ENCODE data around the gene PTPRH. TPM values are rescaled to one million over a fixed set of nuclear protein-coding genes. Genes with fewer than 3 reads are reported as not detected.
A peak's percentile ranks its signal among the peaks of the same experiment; 100 is the strongest.

The PTPRH gene
- total and polyA plus RNA-seq, 9 of the 15 experiments (the other 6 are each of a cell fraction or from before 2014, with no cell fraction given): 0.87 to 34.3 (median 22.7) TPM

DNA sequence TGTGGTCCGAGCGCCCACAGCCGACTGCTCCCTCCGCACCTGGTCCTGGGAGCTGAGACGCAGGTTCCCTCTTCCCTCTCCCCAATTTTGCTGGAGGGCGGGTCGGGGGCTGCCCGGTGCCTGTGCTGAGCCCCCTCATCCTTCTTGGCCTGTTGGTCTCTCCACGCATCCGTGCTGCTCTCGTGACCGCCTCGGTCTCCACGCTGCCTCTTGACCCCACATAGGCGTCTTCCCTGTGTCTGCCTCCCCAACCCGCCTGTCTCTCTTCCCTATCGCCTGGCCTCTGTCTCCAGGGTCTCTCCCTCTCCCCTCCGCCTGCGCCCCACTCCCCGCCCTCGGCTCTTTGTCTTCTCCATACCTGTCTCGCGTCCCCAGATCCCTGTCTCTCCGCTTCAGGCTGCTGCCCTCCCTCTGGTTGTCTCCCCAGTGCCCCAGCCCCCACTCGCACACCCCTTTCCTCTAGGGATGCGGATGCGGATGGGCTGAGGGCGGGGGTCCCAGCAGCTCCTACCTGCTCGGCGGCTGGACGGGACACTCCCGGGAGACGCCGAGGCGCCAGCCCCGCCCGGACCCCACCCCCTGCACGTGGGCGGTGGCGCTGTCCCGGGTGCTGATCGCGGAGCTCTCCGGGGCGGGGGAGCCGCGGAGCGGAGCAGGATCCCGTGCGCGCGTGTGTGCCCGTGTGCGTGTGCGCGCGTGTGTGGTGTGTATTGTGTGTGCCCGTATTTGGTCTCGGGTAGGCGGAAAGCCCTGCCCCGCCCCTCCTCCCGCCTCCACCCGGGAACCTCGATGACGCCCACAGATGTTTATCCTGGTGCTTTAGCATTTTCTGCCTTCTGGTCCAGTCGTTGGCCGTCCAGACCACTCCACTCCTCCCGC lies 29.5 kb downstream of the PTPRH start, which contains the start of gene SYT5 (continued):
- TF ChIP-seq, protein P1, sequence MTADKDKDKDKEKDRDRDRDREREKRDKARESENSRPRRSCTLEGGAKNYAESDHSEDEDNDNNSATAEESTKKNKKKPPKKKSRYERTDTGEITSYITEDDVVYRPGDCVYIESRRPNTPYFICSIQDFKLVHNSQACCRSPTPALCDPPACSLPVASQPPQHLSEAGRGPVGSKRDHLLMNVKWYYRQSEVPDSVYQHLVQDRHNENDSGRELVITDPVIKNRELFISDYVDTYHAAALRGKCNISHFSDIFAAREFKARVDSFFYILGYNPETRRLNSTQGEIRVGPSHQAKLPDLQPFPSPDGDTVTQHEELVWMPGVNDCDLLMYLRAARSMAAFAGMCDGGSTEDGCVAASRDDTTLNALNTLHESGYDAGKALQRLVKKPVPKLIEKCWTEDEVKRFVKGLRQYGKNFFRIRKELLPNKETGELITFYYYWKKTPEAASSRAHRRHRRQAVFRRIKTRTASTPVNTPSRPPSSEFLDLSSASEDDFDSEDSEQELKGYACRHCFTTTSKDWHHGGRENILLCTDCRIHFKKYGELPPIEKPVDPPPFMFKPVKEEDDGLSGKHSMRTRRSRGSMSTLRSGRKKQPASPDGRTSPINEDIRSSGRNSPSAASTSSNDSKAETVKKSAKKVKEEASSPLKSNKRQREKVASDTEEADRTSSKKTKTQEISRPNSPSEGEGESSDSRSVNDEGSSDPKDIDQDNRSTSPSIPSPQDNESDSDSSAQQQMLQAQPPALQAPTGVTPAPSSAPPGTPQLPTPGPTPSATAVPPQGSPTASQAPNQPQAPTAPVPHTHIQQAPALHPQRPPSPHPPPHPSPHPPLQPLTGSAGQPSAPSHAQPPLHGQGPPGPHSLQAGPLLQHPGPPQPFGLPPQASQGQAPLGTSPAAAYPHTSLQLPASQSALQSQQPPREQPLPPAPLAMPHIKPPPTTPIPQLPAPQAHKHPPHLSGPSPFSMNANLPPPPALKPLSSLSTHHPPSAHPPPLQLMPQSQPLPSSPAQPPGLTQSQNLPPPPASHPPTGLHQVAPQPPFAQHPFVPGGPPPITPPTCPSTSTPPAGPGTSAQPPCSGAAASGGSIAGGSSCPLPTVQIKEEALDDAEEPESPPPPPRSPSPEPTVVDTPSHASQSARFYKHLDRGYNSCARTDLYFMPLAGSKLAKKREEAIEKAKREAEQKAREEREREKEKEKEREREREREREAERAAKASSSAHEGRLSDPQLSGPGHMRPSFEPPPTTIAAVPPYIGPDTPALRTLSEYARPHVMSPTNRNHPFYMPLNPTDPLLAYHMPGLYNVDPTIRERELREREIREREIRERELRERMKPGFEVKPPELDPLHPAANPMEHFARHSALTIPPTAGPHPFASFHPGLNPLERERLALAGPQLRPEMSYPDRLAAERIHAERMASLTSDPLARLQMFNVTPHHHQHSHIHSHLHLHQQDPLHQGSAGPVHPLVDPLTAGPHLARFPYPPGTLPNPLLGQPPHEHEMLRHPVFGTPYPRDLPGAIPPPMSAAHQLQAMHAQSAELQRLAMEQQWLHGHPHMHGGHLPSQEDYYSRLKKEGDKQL (CRISPR knock-in tag; IDR thresholded peaks at IDR 0.05; ENCODE audit: borderline replicate concordance): no peak
- TF ChIP-seq RBM17 (IDR thresholded peaks at IDR 0.05; ENCODE audit: borderline replicate concordance, low read depth, low read length) (no peak), BMI1 (IDR thresholded peaks at IDR 0.05; ENCODE audit: low read length) (no peak), ARNT (IDR thresholded peaks at IDR 0.05) (no peak), ZNF445 (CRISPR knock-in tag; IDR thresholded peaks at IDR 0.05; ENCODE audit: low read depth) (no peak), ZNF24 (IDR thresholded peaks at IDR 0.05) (no peak), ZNF224 (CRISPR knock-in tag; IDR thresholded peaks at IDR 0.05) (peak; percentile 87), ZNF197 (CRISPR knock-in tag; IDR thresholded peaks at IDR 0.05; ENCODE audit: low read depth) (no peak), SAFB (IDR thresholded peaks at IDR 0.05; ENCODE audit: borderline replicate concordance, low read depth, low read length) (peak; percentile 78; the same call in 1 of the 2 replicates), ZNF431 (CRISPR knock-in tag; IDR thresholded peaks at IDR 0.05) (0 out of 2 replicates have a peak, but pooled peaks have one; percentile 60), ZNF212 (CRISPR knock-in tag; IDR thresholded peaks at IDR 0.05) (no peak), ZNF589 (CRISPR knock-in tag; IDR thresholded peaks at IDR 0.05; ENCODE audit: low read depth) (no peak), POLR2H (tag; IDR thresholded peaks at IDR 0.05; ENCODE audit: low read depth) (no peak), ZFP1 (CRISPR knock-in tag; IDR thresholded peaks at IDR 0.05) (no peak)
- TF ChIP-seq, protein P2, sequence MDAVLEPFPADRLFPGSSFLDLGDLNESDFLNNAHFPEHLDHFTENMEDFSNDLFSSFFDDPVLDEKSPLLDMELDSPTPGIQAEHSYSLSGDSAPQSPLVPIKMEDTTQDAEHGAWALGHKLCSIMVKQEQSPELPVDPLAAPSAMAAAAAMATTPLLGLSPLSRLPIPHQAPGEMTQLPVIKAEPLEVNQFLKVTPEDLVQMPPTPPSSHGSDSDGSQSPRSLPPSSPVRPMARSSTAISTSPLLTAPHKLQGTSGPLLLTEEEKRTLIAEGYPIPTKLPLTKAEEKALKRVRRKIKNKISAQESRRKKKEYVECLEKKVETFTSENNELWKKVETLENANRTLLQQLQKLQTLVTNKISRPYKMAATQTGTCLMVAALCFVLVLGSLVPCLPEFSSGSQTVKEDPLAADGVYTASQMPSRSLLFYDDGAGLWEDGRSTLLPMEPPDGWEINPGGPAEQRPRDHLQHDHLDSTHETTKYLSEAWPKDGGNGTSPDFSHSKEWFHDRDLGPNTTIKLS (IDR thresholded peaks at IDR 0.05; ENCODE audit: borderline replicate concordance, low read depth): no peak
- TF ChIP-seq, protein P3, sequence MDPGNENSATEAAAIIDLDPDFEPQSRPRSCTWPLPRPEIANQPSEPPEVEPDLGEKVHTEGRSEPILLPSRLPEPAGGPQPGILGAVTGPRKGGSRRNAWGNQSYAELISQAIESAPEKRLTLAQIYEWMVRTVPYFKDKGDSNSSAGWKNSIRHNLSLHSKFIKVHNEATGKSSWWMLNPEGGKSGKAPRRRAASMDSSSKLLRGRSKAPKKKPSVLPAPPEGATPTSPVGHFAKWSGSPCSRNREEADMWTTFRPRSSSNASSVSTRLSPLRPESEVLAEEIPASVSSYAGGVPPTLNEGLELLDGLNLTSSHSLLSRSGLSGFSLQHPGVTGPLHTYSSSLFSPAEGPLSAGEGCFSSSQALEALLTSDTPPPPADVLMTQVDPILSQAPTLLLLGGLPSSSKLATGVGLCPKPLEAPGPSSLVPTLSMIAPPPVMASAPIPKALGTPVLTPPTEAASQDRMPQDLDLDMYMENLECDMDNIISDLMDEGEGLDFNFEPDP (CRISPR knock-in tag; IDR thresholded peaks at IDR 0.05): no peak
- TF ChIP-seq, protein P4, sequence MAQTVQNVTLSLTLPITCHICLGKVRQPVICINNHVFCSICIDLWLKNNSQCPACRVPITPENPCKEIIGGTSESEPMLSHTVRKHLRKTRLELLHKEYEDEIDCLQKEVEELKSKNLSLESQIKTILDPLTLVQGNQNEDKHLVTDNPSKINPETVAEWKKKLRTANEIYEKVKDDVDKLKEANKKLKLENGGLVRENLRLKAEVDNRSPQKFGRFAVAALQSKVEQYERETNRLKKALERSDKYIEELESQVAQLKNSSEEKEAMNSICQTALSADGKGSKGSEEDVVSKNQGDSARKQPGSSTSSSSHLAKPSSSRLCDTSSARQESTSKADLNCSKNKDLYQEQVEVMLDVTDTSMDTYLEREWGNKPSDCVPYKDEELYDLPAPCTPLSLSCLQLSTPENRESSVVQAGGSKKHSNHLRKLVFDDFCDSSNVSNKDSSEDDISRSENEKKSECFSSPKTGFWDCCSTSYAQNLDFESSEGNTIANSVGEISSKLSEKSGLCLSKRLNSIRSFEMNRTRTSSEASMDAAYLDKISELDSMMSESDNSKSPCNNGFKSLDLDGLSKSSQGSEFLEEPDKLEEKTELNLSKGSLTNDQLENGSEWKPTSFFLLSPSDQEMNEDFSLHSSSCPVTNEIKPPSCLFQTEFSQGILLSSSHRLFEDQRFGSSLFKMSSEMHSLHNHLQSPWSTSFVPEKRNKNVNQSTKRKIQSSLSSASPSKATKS (CRISPR knock-in tag; IDR thresholded peaks at IDR 0.05): no peak

Data from K562 (cell line).